Stimulated activated naive B cell treated with anti-CD40 and anti-IgM and Interleukin-4, amounts not matched to agents 10 μg/mL and 1 μg/mL and 100 μg/mL, for 72 hours (primary cell): Measurements from ENCODE around the gene CLIC4.
A peak's percentile ranks its signal among the peaks of the same experiment; 100 is the strongest.

Source experiments
- ATAC-seq, 2 donors: fragments of 150-1000 bp; cut with Tn5 transposase; replicated peaks; 2 replicates each; pipeline ENCODE4 v1.10.0; 2021; ENCODE audit warnings: moderate library complexity in 1 of 2
- DNase-seq: peaks from one replicate; pipeline ENCODE4 v3.0.0; 2021
- H3K27ac Mint-ChIP-seq: one replicate; pipeline ENCODE4 v1.8.0; 2022; ENCODE audit warnings: mild to moderate bottlenecking, mixed read lengths
- H3K27me3 Mint-ChIP-seq, 2 donors: one replicate each; pipeline ENCODE4 v1.8.0; 2022; ENCODE audit warnings: mixed read lengths in 2 of 2
- H3K36me3 Mint-ChIP-seq, 2 donors: one replicate each; pipeline ENCODE4 v1.8.0; 2022; ENCODE audit warnings: mixed read lengths in 2 of 2, mild to moderate bottlenecking in 1 of 2
- H3K4me1 Mint-ChIP-seq, 2 donors: one replicate each; pipeline ENCODE4 v1.8.0; 2022; ENCODE audit warnings: mixed read lengths in 2 of 2, mild to moderate bottlenecking in 1 of 2
- H3K4me3 Mint-ChIP-seq, 2 donors: one replicate each; pipeline ENCODE4 v1.8.0; 2022; ENCODE audit warnings: mild to moderate bottlenecking in 2 of 2, mixed read lengths in 2 of 2, moderate library complexity in 1 of 2
- H3K9me3 Mint-ChIP-seq, 2 donors: one replicate each; pipeline ENCODE4 v1.8.0; 2022; ENCODE audit warnings: mixed read lengths in 2 of 2, mild to moderate bottlenecking in 1 of 2

CLIC4 gene

GRCh38 chr1:24849672-24850295 is 104.5 kb downstream of the CLIC4 start:
- no peak for DNase-seq
- Mint-ChIP-seq H3K9me3 (no peaks in the 10 kb centered on the region), H3K4me1 (peaks cover 10 to 22% of the 10 kb centered on the region in 2 donors), H3K36me3 (no peaks in the 10 kb centered on the region), H3K27me3 (no peaks in the 10 kb centered on the region), H3K4me3 (peak overlapping the region; percentile 33), H3K27ac (peak overlapping the region; percentile 70)
- no peak for ATAC-seq

- DNase-seq = no peak
- Mint-ChIP-seq H3K9me3 (no peaks in the 10 kb centered on the region), H3K4me3 (no peak overlapping the region), H3K36me3 (no peaks in the 10 kb centered on the region), H3K27me3 (no peaks in the 10 kb centered on the region), H3K4me1 (peaks cover 10 to 22% of the 10 kb centered on the region in 2 donors), H3K27ac (no peak overlapping the region)
- ATAC-seq = no peak
Measured at GRCh38 chr1:24850328-24850920, 105.2 kb downstream of the CLIC4 start.

- H3K4me3 Mint-ChIP-seq = no peak overlapping the region
- H3K9me3 Mint-ChIP-seq = no peaks in the 10 kb centered on the region
- H3K36me3 Mint-ChIP-seq = no peaks in the 10 kb centered on the region
Measured at GRCh38 chr1:24853649-24854048, 108.4 kb downstream of the CLIC4 start.

GRCh38 chr1:24855474-24855873 is 110.2 kb downstream of the CLIC4 start:
- H3K27ac Mint-ChIP-seq = no peak overlapping the region
- ATAC-seq = no peak
- no peaks in the 10 kb centered on the region for H3K27me3 Mint-ChIP-seq
- H3K36me3 Mint-ChIP-seq = no peaks in the 10 kb centered on the region
- no peak for DNase-seq
- peaks cover 0 to 3% of the 10 kb centered on the region in 2 donors for H3K4me1 Mint-ChIP-seq
- H3K4me3 Mint-ChIP-seq = no peak overlapping the region
- H3K9me3 Mint-ChIP-seq = no peaks in the 10 kb centered on the region

More at GRCh38 chr1:24853649-24854048, 108.4 kb downstream of the CLIC4 start:
- H3K27ac Mint-ChIP-seq = no peak overlapping the region
- H3K27me3 Mint-ChIP-seq = no peaks in the 10 kb centered on the region
- DNase-seq = no peak
- peaks cover 6 to 13% of the 10 kb centered on the region in 2 donors for H3K4me1 Mint-ChIP-seq
- ATAC-seq = no peak

GRCh38 chr1:24856787-24857506 is 111.7 kb downstream of the CLIC4 start:
- Mint-ChIP-seq H3K4me3 (no peak overlapping the region), H3K27ac (no peak overlapping the region), H3K27me3 (no peaks in the 10 kb centered on the region), H3K36me3 (no peaks in the 10 kb centered on the region), H3K9me3 (no peaks in the 10 kb centered on the region), H3K4me1 (peaks cover 0 to 3% of the 10 kb centered on the region in 2 donors)
- no peak for ATAC-seq
- no peak for DNase-seq

- DNase-seq (no peak), ATAC-seq (no peak)
- no peaks in the 10 kb centered on the region for H3K9me3 Mint-ChIP-seq
- no peaks in the 10 kb centered on the region for H3K27me3 Mint-ChIP-seq
- H3K4me1 Mint-ChIP-seq = no peaks in the 10 kb centered on the region
- H3K4me3 Mint-ChIP-seq = no peak overlapping the region
- no peak overlapping the region for H3K27ac Mint-ChIP-seq
- H3K36me3 Mint-ChIP-seq = no peaks in the 10 kb centered on the region
Measured at GRCh38 chr1:24857507-24858133, 112.4 kb downstream of the CLIC4 start.

- Mint-ChIP-seq H3K27ac (no peak overlapping the region), H3K9me3 (no peaks in the 10 kb centered on the region), H3K36me3 (no peaks in the 10 kb centered on the region), H3K4me3 (no peak overlapping the region), H3K27me3 (no peaks in the 10 kb centered on the region), H3K4me1 (no peaks in the 10 kb centered on the region)
- DNase-seq = no peak
- ATAC-seq = no peak
Measured at GRCh38 chr1:24858277-24858676, 113.0 kb downstream of the CLIC4 start.

GRCh38 chr1:24859063-24860010 is 114.1 kb downstream of the CLIC4 start:
- Mint-ChIP-seq H3K27ac (no peak overlapping the region), H3K4me1 (peaks cover 4 to 5% of the 10 kb centered on the region in 2 donors), H3K4me3 (no peak overlapping the region), H3K9me3 (no peaks in the 10 kb centered on the region), H3K36me3 (no peaks in the 10 kb centered on the region), H3K27me3 (peaks cover 4% of the 10 kb centered on the region in 2 donors)
- ATAC-seq = no peak
- no peak for DNase-seq

GRCh38 chr1:24860841-24861240 is 115.6 kb downstream of the CLIC4 start:
- no peak for DNase-seq
- Mint-ChIP-seq H3K4me1 (peaks cover 6 to 10% of the 10 kb centered on the region in 2 donors), H3K36me3 (no peaks in the 10 kb centered on the region), H3K27me3 (peaks cover 5 to 7% of the 10 kb centered on the region in 2 donors), H3K4me3 (no peak overlapping the region), H3K9me3 (no peaks in the 10 kb centered on the region), H3K27ac (no peak overlapping the region)
- ATAC-seq = no peak

GRCh38 chr1:24861821-24862727 is 116.8 kb downstream of the CLIC4 start:
- Mint-ChIP-seq H3K4me1 (peaks cover 6 to 10% of the 10 kb centered on the region in 2 donors), H3K4me3 (no peak overlapping the region), H3K27ac (no peak overlapping the region), H3K36me3 (no peaks in the 10 kb centered on the region), H3K27me3 (peaks cover 7 to 9% of the 10 kb centered on the region in 2 donors), H3K9me3 (no peaks in the 10 kb centered on the region)
- no peak for ATAC-seq
- DNase-seq = no peak

- H3K4me3 Mint-ChIP-seq = no peak overlapping the region
- H3K27ac Mint-ChIP-seq = no peak overlapping the region
- H3K27me3 Mint-ChIP-seq = peaks cover 12 to 15% of the 10 kb centered on the region in 2 donors
- no peaks in the 10 kb centered on the region for H3K36me3 Mint-ChIP-seq
- DNase-seq = no peak
- no peaks in the 10 kb centered on the region for H3K9me3 Mint-ChIP-seq
- no peak for ATAC-seq
- H3K4me1 Mint-ChIP-seq = peaks cover 6 to 10% of the 10 kb centered on the region in 2 donors
Measured at GRCh38 chr1:24862775-24863483, 117.7 kb downstream of the CLIC4 start.

- no peak for DNase-seq
- Mint-ChIP-seq H3K4me3 (no peak overlapping the region), H3K27me3 (peaks cover 15 to 19% of the 10 kb centered on the region in 2 donors), H3K4me1 (peaks cover 8 to 10% of the 10 kb centered on the region in 2 donors), H3K36me3 (no peaks in the 10 kb centered on the region), H3K27ac (no peak overlapping the region), H3K9me3 (no peaks in the 10 kb centered on the region)
- peak; percentile 70 to 78 for ATAC-seq
Measured at GRCh38 chr1:24864370-24864777, 119.1 kb downstream of the CLIC4 start.
